NCI-H146 treated with DMSO at 0.1 percent for 48 hours (cell line): ENCODE measurements around the gene HNRNPAB.
"Not testable (repeated sequence)": the region's sequence is repeated elsewhere in the genome, so short reads cannot be mapped to it uniquely, and the experiment has no call there.

ENCODE experiments used
- DNase-seq: peaks from one replicate; lab custom pipeline; 2025; ENCODE audit not compliant: unreplicated experiment; lab: John Stamatoyannopoulos, UW

Gene HNRNPAB

DNA sequence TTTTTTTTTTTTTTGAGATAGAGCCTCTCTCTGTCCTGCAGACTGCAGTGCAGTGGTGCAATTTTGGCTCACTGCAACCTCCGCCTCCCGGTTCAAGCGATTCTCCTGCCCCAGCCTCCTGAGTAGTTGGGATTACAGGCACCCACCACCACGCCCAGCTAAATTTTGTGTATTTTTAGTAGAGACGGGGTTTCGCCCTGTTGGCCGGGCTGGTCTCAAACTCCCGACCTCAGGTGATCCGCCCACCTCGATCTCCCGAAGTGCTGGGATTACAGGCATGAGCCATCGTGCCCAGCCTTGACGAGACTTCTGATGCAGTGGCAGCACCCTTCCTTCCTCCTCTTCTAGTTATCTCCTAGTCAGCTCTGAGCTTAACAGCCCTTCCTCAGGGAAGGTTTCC, 24.8 kb downstream of the HNRNPAB start:
- DNase-seq, result not testable (repeated sequence)

DNA sequence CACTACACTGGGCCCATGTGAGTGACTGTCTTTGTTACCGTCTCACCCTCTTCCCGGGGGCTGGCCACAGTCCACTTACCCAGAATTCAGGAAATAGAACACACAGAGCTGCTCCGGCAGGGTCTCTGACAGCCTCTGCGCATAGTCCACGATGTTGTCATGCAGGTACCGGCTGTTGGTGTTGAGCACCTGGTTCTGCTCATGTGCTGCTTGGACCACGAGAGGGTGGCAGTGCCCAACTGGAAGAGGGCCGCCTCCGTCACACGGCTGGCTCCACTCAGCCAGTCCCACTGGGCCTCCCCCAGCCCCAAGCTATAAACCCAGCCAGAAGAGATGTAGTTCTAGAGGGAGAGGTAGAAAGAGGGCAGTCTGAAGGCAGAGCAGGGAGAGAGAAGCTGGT, 25.5 kb downstream of the HNRNPAB start:
- DNase-seq, result no peak

DNA sequence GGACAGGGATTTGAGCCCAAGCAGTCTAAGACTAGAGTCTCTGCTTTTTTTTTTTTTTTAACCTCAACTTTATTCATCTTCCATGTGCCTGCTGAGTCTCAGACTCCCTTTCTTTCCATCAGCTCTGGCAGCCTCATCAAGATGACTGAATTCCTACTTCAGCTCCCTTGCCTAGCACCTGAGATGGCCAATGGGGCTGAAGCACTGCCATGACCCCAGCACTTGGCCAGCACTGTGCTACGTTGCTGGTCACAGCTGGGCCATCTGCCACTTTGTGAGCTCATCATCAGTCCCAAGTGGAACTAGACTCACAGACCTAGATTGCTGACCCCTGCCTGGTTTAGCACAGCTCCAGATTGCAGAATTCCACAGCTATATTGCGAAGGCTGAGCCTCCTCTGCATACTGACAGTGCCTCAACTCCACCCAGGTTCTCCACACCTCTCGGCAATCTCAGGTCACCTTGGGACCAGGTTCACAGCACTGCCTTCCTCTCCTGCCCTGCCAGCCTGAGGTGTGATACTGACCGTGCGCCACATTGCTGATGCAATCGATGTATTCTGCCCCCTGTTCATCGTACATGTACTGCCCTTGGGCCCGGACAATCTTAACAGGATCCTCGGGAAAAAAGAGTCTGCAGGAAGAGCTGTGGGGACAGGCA, 26.7 kb downstream of the HNRNPAB start:
- DNase-seq, result no peak

DNA sequence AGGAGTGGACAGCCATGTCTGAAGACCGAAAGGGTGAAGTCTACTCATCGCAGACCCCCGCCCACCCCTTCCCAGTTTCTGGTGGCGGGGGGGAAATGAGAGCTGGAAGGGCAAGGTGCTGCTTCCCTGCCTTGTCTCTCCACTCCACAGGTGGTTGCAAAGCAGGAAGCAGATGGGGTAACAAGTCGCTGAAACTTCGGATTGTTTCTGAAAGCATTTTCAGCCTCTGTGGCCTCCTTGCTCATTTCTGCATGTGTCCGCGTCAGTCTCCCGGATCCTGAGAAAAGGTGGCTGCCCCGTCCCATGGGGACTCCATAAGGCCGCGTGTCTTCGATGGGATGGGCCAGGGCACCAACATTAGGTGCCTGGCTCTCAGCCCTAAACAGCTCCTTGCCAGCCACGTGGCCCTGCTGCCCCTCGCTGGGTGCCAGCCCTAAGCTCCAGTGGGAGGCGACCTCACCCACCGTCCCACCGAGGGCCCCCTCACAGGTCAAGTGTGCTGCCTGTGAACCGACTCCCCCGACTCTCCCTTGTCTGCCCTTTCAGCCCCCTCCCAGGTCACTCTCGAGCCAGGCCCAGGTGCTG, 27.3 kb downstream of the HNRNPAB start:
- no peak for DNase-seq

DNA sequence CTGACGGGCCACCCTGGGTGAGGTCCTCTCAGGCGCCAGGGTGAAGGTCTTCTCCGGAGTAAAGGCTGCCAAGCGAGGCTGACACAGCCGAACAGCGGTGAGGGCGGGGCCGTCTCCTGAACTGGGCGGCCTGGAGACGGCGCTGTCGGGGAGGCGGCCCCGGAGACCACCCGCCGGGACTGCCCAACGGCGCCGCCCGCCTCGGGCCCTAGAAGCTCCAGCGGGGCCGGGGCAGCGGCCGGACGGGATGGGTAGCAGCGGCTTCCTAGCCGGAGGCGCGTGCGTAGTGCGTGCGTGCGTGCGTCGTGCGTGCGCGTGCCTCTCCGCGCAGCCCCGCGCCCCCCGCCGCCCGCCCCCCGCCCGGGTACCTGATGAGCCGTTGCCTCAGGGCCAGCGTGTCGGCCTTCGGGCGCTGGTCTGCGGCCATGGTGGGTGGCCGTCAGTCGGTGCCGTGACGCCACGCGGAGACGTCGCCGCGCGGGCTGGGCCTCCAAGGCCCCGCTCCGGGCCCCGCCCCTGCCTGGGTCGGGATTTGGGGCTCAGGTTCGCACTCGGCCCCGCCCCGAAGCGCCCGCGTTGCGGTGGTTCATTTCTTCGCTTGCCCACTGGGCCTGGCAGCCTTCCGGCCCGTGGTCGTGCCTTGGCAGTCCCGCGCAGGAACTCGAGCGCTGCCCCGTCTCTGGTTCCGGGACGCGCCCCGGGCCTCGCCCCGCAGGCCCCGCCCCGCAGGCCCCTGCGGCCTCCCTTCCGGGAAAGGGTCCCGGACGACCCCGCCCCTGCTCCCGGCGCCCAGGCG, 28.0 kb downstream of the HNRNPAB start, which contains the start of gene PHYKPL:
PHYKPL (minus strand) TSS at position 679 of the 796 bp plus-strand sequence; CDS start at position 427, 252 bp downstream.
- DNase-seq, result peak; percentile 32

DNA sequence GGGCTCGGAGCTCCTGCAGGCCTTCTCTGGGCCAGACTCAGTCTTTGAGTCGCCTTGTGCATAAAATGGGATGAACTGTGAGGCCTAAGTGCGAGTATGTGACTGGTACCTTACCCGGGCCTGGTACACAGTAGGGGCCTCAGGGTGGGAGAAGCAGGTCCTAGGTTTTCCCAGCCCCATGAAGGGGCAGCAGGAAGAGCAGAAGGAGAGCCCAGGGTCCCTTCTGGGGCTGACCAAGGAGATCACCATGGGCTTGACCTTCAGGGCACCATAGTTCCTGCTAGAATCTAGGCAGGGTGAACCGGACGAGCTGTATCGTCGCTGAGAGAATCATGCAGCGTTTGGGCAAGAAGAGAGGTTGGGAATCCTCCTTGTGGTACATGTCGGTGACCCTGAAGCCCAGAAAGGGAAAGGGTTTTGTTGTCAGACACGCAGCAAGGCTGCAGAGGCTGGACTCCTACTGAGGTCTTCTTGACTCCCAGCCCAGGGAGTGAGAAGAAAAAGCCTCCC, 28.6 kb downstream of the HNRNPAB start:
- DNase-seq, result no peak

DNA sequence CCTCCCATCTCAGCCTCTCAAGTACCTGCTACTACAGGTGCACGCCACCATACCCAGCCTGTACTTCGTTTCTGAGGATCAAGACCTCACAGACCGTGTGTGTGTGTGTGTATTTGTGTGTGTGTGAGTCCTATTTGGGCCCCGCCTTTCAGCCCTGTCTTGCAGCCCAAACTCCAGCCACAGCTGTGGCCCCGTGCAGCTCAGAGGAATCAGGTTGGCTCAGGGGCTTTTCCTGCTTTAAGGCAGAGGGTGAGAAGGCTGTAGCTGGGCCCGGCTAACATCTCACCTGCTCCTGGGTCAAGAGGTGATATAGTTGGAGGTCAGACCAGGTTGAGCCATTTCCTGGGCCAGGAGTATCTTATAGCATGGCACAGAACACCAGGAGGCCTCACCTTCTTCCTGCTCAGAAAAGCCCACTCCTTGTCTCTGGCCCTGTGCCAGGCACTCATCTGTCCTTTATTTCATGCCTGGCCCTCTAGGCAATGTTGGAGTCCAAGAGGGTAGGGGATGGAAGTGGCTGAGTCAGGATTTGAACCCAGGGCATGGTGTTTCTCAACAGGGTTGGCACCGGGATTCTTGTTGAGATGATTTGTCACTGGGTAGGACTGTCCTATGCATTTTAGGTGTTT, 29.9 kb downstream of the HNRNPAB start:
- DNase-seq, result no peak

DNA sequence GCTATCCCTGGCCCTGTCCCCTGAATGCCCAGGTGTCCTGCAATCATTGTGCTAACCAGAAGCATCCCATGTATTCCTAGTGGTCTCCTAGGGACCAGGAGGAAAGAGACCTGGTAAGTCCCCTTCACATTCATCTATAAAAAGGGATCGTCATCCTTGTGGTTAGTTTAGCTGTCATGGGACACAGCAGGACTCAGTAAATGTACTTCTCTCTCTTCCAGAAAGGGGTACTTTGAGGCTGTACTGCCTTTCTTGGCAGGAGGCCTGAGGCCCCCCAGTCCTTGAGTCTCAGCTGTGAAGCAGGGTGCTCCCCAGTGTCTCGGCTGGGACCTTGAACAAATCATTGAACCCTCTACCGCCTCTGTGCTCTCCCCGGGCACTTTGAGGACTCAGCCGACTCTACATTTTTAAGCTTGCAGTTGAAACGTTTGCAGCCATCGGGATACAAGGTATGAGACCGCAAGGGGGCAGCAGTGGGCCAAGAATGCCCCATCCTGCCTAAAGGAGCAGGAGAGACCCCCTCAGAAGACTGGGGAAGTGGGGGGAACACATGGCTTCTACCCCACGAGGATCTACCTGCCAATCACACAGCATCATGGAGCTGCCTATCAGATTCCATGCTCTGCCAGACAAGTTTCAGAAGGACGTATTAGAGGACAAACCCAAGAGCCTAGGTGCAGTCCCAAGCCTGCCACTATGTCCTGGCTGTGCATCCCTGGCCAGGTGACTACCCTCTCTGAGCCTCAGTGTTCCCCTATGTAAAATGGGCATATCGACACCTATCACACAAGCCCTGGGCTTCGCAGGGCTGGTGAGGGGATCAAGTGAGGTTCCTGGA, 30.6 kb downstream of the HNRNPAB start:
- no peak for DNase-seq

DNA sequence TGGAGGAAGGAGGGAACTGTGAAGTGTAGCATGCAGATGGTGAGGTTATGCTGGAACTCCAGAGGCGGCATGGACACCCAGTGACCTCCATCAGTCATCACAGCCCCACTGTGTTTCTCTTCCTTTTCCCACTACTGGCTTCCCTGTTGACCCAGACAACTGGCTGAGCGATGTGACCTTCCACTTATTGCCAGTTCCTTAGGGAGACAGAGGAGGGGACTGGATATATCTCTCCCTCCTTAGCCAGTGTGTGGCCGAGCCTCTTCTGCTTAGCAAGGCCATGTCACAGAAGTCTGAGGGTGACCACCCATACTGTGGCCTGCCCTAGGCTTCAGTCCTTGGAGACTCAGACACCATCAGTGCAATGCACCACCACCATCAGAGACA, 31.2 kb downstream of the HNRNPAB start:
- DNase-seq, result no peak

DNA sequence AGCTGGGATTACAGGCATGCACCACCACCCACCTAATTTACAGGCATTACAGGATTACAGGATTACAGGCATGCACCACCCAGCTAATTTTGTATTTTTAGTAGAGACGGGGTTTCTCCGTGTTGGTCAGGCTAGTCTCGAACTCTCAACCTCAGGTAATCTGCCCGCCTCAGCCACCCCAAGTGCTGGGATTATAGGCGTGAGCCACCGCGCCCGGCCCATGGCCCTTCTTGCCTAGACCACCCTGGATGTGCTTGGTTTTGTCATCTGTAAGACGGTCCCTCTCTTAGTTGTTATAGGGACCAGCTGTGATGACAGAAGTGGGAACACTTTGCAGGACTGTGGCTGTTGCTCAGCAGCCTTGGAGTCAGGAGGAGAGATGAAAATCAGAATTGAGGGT, 31.8 kb downstream of the HNRNPAB start:
- no peak for DNase-seq

DNA sequence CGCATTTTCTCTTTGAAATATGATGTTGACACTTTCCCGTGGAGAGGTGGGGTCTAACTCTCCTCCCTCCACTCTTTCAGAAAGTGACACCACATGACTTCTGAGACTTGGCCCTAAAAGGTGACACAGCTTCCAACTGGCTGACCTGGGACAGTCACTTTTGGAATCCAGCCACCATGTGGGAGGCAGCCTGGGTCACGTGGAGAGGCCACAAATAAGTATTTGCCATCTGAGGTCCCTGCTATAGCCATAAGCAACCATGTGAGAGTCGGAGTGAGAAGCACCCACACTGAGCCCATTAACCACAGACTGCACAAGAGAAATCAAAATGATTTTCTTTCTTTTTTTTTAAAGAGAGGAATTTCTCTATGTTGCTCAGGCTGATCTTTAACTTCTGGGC, 32.3 kb downstream of the HNRNPAB start:
- DNase-seq, result no peak

DNA sequence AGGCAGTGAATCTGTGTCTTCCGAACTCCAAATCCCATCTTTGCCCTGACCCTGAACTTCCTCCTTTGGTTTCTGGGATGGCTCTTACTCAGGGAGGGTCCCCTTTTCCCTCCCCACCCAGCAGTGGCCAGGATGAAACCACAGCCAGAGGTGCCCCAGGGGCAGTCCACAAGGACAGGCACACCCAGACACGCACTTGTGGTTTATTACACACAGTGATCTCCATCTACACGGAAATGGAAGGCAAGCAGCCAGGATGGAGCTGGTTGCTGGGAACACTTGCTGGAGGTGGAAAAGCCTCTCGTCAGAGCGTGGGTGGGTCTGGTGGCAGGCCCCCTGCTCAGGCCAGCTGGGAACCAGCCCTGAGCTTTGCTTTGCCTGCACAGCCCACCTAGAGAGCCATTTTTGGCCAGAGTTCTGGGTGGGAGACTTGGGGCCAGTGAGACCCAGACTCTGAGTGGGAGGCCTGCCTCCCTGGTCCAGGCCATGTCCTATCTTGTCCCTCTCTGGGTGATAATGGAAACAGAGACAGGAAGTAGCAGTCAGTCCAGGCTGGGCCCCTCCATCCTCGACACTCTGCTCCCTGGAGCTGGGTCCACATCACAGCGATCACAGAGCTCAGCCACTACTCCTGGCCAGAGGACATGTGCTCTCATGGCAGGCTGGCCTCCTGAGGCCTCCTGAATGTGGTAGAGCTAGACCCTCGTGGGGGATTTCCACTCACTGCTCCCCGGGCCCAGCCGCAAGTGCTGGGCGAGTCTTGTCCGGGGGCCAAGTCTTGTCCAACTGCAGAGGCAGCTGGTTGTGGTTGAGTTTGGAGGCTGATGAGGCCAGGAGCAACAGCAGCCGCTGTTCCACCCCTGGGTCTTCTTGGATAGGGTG, 33.3 kb downstream of the HNRNPAB start:
- no peak for DNase-seq

DNA sequence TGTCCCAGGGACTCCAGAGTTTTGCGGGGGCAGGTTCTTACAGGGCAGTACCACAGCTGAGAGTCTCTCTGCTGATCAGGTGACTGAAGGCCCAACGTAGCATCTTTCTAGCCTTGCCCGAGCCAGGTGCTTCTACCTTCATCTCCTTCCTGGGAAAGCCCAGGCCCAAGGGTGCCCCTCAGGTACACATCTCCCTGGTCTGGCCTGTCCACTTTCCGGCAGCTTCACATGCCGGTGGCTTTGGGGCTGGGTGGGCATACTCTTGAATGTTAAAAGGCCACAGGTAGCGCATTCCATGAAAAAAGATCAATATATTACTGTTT, 33.9 kb downstream of the HNRNPAB start:
- DNase-seq, result no peak

DNA sequence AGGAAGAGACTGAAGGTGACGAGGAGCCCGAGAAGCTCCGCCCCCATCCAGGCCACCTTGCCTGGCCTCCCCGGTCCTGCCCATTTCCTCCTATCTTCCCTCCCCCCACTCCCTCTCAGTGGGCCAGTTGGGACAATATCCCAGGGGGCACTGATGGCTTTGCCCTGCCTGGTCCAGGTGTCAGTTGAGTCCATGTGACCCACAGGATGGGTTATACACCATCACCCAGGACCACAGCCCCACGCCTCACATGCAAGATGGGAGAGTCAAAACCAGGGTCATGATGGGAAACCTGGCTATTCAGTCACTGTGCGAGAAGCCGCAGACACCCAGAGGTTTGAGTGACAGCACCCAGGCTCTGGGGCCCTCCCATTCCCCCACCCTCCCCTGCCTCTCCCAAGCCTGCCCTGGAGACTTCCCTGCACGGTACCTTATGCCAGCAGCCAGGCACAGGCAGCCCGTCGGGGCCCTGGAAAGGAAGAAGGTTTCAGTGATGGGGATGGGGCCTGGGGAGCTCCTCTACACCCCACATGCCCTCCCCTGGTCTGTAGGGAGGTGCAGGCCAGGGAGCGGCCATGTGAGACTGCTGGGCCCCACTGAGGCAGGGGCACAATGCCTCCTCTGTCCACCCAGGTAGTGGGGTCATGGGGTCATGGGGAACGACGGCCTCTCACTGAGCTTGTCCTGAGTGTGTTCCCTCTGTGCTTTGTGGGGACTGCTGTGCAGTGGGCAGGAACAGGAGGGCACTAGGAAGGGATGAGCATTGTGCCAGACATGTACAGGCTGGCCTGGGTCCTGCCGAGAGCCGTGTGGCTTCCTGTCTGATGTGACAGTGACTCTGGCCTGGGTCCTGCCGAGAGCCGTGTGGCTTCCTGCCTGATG, 34.6 kb downstream of the HNRNPAB start:
- no peak for DNase-seq

DNA sequence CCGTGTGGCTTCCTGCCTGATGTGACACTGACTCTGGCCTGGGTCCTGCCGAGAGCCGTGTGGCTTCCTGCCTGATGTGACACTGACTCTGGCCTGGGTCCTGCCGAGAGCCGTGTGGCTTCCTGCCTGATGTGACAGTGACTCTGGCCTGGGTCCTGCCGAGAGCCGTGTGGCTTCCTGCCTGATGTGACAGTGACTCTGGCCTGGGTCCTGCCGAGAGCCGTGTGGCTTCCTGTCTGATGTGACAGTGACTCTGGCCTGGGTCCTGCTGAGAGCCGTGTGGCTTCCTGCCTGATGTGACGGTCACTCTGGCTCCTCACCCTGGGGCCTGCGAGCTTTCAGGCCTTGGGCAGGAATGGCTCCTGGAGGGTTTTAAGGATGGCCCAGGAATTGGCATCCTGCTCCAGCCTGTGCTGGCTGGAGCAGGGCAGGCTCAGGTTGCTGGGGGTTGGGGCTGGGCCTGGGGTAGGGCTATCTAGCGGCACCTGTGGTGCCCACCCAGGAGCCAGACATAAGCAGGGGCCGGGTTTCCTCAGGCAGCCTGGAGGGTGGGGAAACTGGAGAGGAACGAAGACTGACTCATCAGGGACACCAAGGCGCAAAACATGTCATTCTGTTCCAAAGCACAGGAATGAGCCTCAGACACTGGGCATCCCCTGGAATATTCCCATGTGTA, 35.4 kb downstream of the HNRNPAB start:
- DNase-seq, result not testable (repeated sequence)

DNA sequence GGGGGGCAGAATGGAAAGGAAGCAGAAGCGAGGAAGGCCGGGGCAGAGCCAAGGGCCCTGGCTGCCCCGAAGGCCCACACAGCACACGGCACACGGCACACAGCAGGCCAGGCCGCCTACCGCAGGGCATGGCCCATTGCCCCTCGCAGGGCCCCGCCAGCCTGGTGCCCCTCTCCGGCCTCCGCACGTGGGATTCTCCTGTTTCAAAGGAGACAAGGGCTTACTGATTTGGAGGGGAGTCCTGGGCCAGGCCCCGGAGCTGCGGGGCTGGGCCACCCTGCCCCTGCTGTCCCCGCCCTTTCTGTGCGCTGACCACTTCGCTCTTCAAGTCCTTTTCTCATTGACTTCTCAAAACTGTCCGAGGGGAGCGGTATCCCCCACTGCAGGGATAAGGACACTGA, 36.0 kb downstream of the HNRNPAB start:
- no peak for DNase-seq

DNA sequence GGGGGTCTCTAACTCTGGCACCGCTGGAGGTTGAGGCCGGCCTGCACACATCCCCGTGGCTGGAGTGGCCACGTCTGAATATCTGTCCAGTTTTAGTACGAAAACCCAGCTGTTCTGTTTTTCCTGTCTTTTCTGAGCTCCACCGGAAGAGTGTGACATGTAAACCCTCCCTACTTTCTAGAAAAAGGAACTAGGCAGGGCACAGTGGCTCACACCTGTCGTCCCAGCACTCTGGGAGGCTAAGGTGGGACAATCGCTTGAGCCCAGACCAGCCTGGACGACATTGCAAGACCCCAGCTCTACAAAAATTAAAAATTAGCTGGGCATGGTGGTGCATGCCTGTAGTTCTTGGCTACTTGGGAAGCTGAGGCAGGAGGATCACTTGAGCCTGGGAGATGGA, 36.4 kb downstream of the HNRNPAB start:
- no peak for DNase-seq

DNA sequence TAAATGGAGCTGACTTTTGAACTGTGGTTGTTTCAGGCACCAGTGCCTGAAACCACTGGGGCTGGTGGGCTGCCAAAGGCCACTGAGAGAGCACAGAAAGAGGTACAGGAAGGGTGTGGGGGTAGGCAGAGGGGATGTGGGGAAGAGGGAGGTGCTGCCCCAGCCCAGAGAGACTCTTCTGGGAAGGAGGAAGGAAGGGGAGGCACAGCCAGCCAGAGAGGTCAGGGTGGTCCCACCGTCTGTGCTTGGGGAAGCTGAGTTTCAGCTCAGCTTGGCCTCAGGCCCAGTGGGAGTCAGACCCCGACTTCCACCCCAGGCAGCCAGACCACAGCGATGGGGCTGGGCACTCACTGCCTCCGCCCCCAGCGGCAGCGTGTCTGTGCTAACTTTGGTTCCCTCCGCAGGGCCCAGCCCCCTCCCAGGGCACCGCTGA, 36.9 kb downstream of the HNRNPAB start:
- DNase-seq, result no peak
